Coronary artery (tissue), 2 donors: ENCODE results near the gene E2F1.
A peak's percentile ranks its signal among the peaks of the same experiment; 100 is the strongest.
"Not testable (repeated sequence)": the region's sequence is repeated elsewhere in the genome, so short reads cannot be mapped to it uniquely, and the experiment has no call there.

Experiments
- DNase-seq: peaks from one replicate; pipeline ENCODE4 v3.0.0-alpha.2; 2017; ENCODE audit warnings: low spot score
- H3K27ac ChIP-seq, 2 donors: fragments of 200-600 bp; sonication (generic); one replicate each; pipeline ENCODE4 v1.5.1; 2016 to 2019
- H3K4me3 ChIP-seq: fragments of 200-600 bp; sonication (generic); 2 replicates; pipeline ENCODE4 v1.5.1; 2016; ENCODE audit warnings: mild to moderate bottlenecking, moderate library complexity
- CTCF ChIP-seq: fragments of 200-600 bp; sonication (generic); IDR thresholded peaks from one replicate; pipeline ENCODE4 v1.5.1; 2019; ENCODE audit warnings: antibody characterized with exemption

E2F1 gene

GRCh38 chr20:33645072-33645358 lies 41.2 kb downstream of the E2F1 start:
- H3K4me3 ChIP-seq, result no peak overlapping the region
- no peak for TF ChIP-seq CTCF

DNA sequence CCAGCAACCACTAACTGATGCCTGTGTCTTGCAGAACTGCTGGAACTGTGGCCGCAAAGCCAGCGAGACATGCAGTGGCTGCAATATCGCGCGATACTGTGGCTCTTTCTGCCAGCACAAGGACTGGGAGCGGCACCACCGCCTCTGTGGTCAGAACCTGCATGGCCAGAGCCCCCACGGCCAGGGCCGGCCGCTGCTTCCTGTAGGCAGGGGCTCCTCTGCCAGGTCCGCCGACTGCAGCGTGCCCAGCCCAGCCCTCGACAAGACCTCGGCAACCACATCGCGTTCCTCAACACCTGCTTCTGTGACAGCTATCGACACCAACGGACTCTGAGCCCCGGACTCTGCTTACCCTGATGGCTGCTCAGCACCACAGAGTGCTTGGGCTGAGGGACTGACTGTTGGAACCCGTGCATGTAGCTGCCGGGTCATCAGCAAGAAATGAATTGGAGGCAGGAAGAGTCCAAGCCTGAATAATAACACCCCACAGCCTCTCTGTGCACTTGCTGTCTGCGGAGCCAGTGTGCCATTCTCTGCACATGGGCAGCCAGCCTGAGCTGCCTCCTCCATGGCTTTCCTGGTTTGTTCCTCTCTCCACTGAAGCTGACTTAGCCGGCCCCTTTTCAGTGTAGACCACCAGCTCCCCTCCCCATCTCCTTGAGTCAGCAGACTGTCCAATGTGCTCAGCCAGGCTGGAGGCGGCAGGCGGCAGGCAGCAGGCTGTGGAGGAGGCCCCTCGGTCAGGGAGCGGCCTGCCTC lies 41.7 kb downstream of the E2F1 start:
- no peak for DNase-seq
- H3K4me3 ChIP-seq, result no peak overlapping the region
- no peak for TF ChIP-seq CTCF
- no peak overlapping the region for H3K27ac ChIP-seq

More at GRCh38 chr20:33645072-33645358, 41.2 kb downstream of the E2F1 start:
- DNase-seq, result no peak
- no peak overlapping the region for H3K27ac ChIP-seq

DNA sequence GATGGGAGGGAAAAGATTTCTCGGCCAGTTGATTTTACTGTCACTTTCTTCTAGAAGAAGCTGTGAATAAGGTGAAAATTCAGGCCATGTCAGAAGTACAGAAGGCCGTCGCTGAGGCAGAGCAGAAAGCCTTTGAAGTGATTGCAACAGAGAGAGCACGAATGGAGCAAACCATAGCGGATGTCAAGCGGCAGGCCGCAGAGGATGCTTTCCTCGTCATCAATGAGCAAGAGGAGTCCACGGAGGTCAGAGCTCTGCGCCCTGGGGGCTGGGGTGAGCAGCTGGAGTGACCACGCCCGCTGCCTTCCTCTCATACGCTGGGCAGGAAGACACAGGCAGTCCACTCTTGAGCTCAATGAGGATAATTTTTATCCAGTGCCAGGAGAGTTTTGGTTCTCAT lies 45.9 kb downstream of the E2F1 start:
- Histone ChIP-seq H3K27ac (no peak overlapping the region), H3K4me3 (no peak overlapping the region)
- no peak for DNase-seq
- TF ChIP-seq CTCF, result no peak

DNA sequence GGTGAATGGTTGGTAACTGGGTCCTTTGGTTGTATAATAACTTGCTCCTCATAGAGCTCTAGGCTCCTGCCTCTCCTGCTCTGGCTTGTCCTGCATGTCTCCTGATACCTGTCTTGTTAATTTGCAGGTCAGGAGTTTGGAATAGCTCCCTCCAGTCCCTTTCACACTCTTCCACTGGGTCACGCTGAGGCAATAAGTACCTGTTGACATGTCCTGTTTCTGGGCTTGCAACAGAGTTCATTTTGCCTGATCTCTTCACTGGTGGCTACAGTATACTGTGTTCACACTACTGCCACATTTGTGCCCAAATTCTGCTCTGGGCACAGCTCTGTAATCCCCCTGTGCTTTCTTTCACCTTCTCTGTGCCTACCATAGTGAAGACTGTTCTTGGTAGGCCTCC lies 49.4 kb downstream of the E2F1 start:
- peak; percentile 21 for DNase-seq
- Histone ChIP-seq H3K27ac (no peak overlapping the region), H3K4me3 (no peak overlapping the region)
- TF ChIP-seq CTCF, result no peak

DNA sequence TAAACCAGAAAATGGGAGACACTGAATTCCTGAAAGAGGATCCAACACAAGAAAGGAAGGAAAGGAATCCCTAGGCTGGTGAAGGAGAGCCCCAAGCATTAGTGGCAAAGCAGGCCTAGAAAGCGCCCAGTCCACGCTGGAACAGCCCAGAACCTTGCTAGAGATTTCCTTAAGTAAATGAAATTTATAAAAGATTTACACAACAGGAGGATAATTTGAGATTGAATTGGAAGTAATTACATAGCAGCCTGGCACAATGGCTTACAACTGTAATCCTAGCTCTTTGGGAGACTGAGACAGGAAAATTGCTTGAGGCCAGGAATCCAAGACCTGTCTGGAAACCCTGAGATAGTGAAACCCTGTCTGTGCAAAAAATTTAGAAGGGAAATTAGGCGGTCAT lies 50.8 kb downstream of the E2F1 start:
- DNase-seq, result peak; percentile 11
- no peak overlapping the region for H3K4me3 ChIP-seq
- no peak overlapping the region for H3K27ac ChIP-seq
- TF ChIP-seq CTCF, result no peak

GRCh38 chr20:33631910-33632309 lies 54.3 kb downstream of the E2F1 start:
- not testable (repeated sequence) for H3K4me3 ChIP-seq, DNase-seq, H3K27ac ChIP-seq

DNA sequence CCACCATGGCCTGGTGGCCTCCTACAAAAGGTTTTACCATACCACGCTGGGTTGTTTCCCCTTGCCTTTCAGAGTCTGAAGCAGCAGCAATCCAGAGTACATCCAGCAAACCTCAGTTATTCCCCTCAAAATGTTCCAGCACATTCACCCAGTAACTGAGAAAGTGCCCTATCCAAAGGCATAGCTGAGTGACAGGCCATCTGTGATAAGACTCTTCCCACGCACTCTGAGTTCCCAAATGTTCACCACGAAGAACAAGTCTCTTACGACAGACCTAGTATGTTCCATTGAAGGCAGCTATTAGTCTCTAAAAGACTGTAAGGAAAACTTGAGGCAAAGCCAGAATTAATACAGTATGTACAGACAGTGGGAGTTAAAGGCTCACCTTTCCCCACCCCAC lies 55.7 kb downstream of the E2F1 start:
- no peak for TF ChIP-seq CTCF
- Histone ChIP-seq H3K4me3 (no peak overlapping the region), H3K27ac (no peak overlapping the region)
- DNase-seq, result no peak
